Measurements from ENCODE around the gene NFIB.

The NFIB gene

DNA sequence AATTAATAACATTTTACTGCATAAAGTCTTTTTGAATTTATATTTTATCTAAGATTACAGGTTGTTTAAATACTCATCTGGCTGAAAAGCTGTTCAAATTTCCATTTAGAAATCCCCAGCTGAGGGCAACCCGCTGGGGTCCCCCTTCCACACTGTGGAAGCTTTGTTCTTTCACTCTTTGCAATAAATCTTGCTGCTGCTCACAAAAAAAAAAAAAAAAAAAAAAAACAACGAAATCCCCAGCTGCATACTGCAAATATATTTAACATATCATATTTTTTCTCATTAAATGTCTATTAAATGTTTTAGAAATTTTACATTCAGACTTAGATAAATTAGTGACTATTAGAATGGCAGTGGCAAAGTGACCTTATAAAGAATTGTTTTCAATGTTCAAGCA is 172.2 kb downstream of the NFIB start:
- no peak for DNase-seq (ENCODE audit: low read depth)
- TF ChIP-seq, protein P1, sequence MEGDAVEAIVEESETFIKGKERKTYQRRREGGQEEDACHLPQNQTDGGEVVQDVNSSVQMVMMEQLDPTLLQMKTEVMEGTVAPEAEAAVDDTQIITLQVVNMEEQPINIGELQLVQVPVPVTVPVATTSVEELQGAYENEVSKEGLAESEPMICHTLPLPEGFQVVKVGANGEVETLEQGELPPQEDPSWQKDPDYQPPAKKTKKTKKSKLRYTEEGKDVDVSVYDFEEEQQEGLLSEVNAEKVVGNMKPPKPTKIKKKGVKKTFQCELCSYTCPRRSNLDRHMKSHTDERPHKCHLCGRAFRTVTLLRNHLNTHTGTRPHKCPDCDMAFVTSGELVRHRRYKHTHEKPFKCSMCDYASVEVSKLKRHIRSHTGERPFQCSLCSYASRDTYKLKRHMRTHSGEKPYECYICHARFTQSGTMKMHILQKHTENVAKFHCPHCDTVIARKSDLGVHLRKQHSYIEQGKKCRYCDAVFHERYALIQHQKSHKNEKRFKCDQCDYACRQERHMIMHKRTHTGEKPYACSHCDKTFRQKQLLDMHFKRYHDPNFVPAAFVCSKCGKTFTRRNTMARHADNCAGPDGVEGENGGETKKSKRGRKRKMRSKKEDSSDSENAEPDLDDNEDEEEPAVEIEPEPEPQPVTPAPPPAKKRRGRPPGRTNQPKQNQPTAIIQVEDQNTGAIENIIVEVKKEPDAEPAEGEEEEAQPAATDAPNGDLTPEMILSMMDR (IDR thresholded peaks at IDR 0.05; ENCODE audit: low read length, missing control alignments): no peak
- H3K4me3 ChIP-seq (replicated peaks; ENCODE audit: low read depth, low read length): no peak overlapping the region

DNA sequence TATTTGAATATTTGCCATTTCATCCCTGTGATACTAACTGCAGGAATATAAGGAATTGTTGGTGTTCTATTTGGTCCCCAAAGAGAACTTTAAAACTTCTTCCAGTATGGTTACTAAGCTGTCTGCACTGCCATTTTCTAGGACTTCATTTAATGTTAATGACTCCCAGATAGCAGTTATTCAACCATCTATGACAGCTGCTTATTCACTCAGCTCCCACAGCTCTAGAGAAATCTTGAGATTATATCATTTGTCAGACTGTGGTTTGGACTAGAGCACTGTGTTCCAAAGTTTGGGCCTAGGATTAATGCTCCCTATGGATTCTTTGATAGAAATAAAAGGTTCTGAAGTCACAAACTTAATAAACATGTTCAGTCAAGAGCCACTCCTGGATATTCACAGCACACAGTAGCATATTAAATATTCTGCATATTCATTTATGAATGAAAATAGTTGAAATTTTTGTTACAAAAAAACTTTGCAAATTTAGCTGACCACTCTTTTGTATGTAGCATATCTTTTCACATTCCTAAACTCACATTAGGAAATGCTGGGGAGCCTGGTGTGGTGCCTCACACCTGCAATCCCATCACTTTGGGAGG is 173.7 kb downstream of the NFIB start:
- TF ChIP-seq, protein P1 (IDR thresholded peaks at IDR 0.05; ENCODE audit: low read length, missing control alignments): no peak
- no peak for DNase-seq (ENCODE audit: low read depth)
- H3K4me3 ChIP-seq (replicated peaks; ENCODE audit: low read depth, low read length): no peak overlapping the region

DNA sequence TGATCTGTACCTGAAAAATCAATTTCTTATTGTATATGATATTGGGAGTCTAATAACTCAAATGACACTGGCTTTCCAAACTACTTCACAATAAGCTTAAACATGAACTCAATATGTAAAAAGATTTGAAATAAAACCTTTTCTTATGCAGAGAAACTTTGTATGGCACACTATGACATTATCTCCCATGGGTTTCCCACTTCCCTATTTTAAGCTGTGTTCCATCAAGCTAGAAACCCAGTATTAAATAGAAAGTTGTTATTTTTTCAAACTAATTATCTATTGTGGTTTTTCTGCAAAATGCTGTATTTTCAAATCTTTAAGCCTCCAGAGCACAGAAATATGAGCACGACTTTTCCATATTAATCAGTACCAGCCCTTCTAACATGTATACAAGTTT is 174.7 kb downstream of the NFIB start:
- TF ChIP-seq, protein P1 (IDR thresholded peaks at IDR 0.05; ENCODE audit: low read length, missing control alignments): no peak
- H3K4me3 ChIP-seq (replicated peaks; ENCODE audit: low read depth, low read length): no peak overlapping the region
- DNase-seq (ENCODE audit: low read depth): no peak

DNA sequence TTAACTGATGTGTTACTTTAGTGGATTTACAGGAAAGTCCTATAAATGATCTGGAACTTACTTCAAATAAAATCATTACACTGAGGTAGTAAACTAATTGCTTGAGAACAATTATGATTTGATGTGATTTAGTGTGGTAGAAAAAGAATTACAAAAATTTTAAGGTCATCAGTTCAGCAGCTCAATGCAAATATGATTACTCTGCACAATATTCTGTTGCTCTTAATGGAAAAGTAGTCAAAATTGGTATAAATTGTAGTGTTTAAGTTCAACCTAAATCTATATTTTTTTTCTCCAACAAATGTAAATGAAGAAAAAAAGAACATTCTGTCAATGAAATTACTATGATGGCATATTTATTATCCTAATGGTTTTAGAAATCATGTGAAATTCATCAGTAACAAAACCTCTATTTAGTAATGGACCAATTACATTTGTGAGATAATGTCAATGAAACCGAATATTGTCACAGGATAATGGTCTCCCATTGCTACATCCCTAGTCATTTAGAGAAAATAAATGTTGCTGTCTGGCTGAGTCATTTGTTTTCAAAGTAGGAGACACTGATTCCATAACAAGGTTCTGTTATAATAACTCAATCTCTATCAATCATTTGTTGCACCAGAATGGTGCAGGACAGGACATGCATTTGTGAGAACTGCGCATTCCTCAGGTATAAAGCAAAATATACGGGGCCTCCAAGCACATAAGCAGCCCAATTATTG is 177.1 kb downstream of the NFIB start:
- TF ChIP-seq, protein P1 (IDR thresholded peaks at IDR 0.05; ENCODE audit: low read length, missing control alignments): no peak
- no peak for DNase-seq (ENCODE audit: low read depth)
- H3K4me3 ChIP-seq (replicated peaks; ENCODE audit: low read depth, low read length): no peak overlapping the region

DNA sequence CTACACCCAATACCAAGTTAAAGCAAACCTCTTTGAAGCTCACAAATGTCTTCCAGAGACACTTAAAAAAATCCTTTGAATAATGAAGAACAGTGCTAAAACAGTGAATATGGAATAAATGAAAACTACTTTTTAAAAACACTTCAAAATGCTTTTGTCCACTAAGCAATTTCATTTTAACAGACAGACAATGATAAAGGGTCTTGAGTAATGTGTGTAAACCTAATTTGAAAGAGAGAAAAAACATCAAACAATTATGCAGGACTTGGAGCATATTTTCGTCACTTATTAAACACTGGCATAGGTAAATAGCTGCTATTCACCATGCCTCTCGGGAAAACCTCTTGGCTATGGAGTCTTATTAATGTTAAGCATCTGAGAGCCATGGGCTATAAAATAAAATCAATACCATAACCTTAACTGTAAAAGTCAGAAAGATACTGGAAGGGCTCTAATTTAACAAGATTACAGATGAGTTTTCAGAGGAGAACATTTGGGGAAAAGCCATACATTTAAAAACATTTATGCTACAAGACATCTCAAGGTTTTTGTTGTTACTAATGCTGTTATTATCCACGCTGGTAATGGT is 177.8 kb downstream of the NFIB start:
- TF ChIP-seq, protein P1 (IDR thresholded peaks at IDR 0.05; ENCODE audit: low read length, missing control alignments): no peak
- DNase-seq (ENCODE audit: low read depth): no peak
- H3K4me3 ChIP-seq (replicated peaks; ENCODE audit: low read depth, low read length): no peak overlapping the region

DNA sequence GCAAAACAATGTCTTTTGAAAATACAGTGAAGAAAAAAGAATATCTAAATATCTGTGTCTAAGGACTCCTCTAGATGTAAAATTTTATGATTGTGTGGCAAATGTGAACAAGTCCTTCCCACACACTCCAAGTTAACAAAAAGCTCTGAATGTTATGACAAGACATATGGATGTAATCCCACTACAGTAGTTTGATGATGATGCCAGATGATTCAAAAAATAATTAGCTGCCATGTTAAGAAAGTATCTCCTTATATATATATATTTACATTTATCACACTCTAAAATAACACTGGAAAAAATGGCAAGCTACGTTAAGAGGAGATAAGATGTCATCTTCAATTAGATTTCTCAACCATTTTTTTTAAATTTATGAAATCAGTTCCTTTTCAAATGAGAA is 178.5 kb downstream of the NFIB start:
- TF ChIP-seq, protein P1 (IDR thresholded peaks at IDR 0.05; ENCODE audit: low read length, missing control alignments): no peak
- H3K4me3 ChIP-seq (replicated peaks; ENCODE audit: low read depth, low read length): no peak overlapping the region
- no peak for DNase-seq (ENCODE audit: low read depth)
